HepG2 (cell line): ENCODE results near the gene ZNF618. TPM values are rescaled to one million over a fixed set of nuclear protein-coding genes. Genes with fewer than 3 reads are reported as not detected.

Experiments
- ATAC-seq: fragments of 200-7000 bp; cut with Tn5 transposase; 3 replicates; pipeline ENCODE4 v1.9.1; 2020; ENCODE audit warnings: mild to moderate bottlenecking, moderate library complexity
- BruUV-seq: library from RNA; stranded (reverse); fragments of 400-500 nt; replicated peaks from 2 replicates; lab custom pipeline; 2021; lab: Mats Ljungman, UMichigan
- CTCF ChIA-PET: fragments of 300-600 bp; formaldehyde crosslinking; extraction: SDS; loops from one replicate; lab custom pipeline; 2021; ENCODE audit warnings: low total read pairs, inconsistent platforms, low intra/inter-chr PET ratio; lab: Yijun Ruan, JAX
- POLR2A ChIA-PET: fragments of 350-600 bp; sonication (Branson Sonifier 250); formaldehyde crosslinking; loops from one replicate; lab custom pipeline; 2020; ENCODE audit warnings: antibody characterized with exemption, inconsistent platforms; lab: Yijun Ruan, JAX
- DNase-seq: peaks from one replicate; pipeline ENCODE4 v3.0.0-alpha.2; 2015; ENCODE audit warnings: low spot score
- FAIRE-seq: peaks from 3 replicates; lab custom pipeline; 2011; peaks lifted over from hg19 to GRCh38; lab: Jason Lieb, UNC
- H2AFZ ChIP-seq: one replicate; pipeline ENCODE4 v1.6.1; 2011; ENCODE audit warnings: low read length, inconsistent platforms
- H3K27ac ChIP-seq: fragments of 300-600 bp; 3 replicates; pipeline ENCODE4 v1.8.0; 2011; ENCODE audit warnings: mixed run types, mild to moderate bottlenecking, mixed read lengths, low read length, inconsistent platforms; ENCODE audit not compliant: insufficient read depth; ENCODE audit errors: extremely low read length
- H3K27me3 ChIP-seq, 2 experiments: fragments of 200-600 bp in 1 of 2; 2 replicates in 1 of 2; 3 replicates in 1 of 2; pipeline versions ENCODE4 v1.6.0 to v1.8.0; 2011; ENCODE audit warnings: low read length in 2 of 2, mild to moderate bottlenecking in 2 of 2, moderate library complexity in 2 of 2, inconsistent platforms in 1 of 2; ENCODE audit not compliant: insufficient read depth in 2 of 2, control insufficient read depth in 1 of 2
- H3K36me3 ChIP-seq, 2 experiments: fragments of 200-600 bp in 1 of 2; replicated peaks in 1 of 2; 2 replicates in 1 of 2; 3 replicates in 1 of 2; pipeline versions ENCODE4 v1.5.1 to v1.8.0; 2011; ENCODE audit warnings: low read length in 2 of 2, inconsistent platforms in 1 of 2; ENCODE audit not compliant: insufficient read depth in 2 of 2, control insufficient read depth in 1 of 2
- H3K4me1 ChIP-seq: 2 replicates; pipeline ENCODE4 v1.5.1; 2012; ENCODE audit warnings: low read length, inconsistent platforms; ENCODE audit not compliant: insufficient read depth
- H3K4me2 ChIP-seq: 2 replicates; pipeline ENCODE4 v1.6.0; 2011; ENCODE audit warnings: low read depth, low read length, inconsistent platforms
- H3K4me3 ChIP-seq, 3 experiments: fragments of 200-600 bp in 1 of 3; sonication (generic), shearing (Covaris generic) in 1 of 3; replicated peaks in 1 of 3; 2 replicates each; pipeline ENCODE4 v1.5.1; 2011 to 2016; ENCODE audit warnings: low read length in 3 of 3, inconsistent platforms in 2 of 3, low read depth in 2 of 3, mild to moderate bottlenecking in 2 of 3, control low read depth in 1 of 3, mixed read lengths in 1 of 3; ENCODE audit not compliant: insufficient read depth in 1 of 3
- H3K79me2 ChIP-seq: one replicate; pipeline ENCODE4 v1.6.1; 2011; ENCODE audit warnings: low read length, inconsistent platforms; ENCODE audit not compliant: insufficient read depth
- H3K9ac ChIP-seq: 2 replicates; pipeline ENCODE4 v1.6.0; 2011; ENCODE audit warnings: mild to moderate bottlenecking, low read depth, low read length, inconsistent platforms; ENCODE audit not compliant: insufficient read depth
- H3K9me3 ChIP-seq: 2 replicates; pipeline ENCODE4 v1.5.1; 2012; ENCODE audit warnings: mild to moderate bottlenecking, low read length
- H4K20me1 ChIP-seq: 2 replicates; pipeline ENCODE4 v1.6.0; 2011; ENCODE audit warnings: inconsistent platforms, mild to moderate bottlenecking, low read length, moderate library complexity; ENCODE audit not compliant: insufficient read depth
- ATM ChIP-seq: fragments of 450-650 bp; IDR thresholded peaks from 2 replicates; pipeline ENCODE4 v1.7.1; 2017; ENCODE audit warnings: mild to moderate bottlenecking, borderline replicate concordance
- FOXK2 ChIP-seq: fragments of 450-650 bp; IDR thresholded peaks from 2 replicates; pipeline ENCODE4 v1.6.1; 2016
- HMGXB4 ChIP-seq, 2 experiments: sonication (generic) in 1 of 2; formaldehyde crosslinking in 1 of 2; IDR thresholded peaks; 2 replicates each; pipeline versions ENCODE4 v1.4.0 to v1.6.1; 2018 to 2020; ENCODE audit warnings: missing genetic modification reagents in 2 of 2, borderline replicate concordance in 1 of 2, low read depth in 1 of 2, mild to moderate bottlenecking in 1 of 2, missing biosample characterization in 1 of 2
- MTA3 ChIP-seq: sonication (generic); formaldehyde crosslinking; IDR thresholded peaks from 2 replicates; pipeline ENCODE4 v1.4.0; 2020; ENCODE audit warnings: missing genetic modification reagents
- NFYC ChIP-seq: IDR thresholded peaks from 2 replicates; pipeline ENCODE4 v1.6.1; 2016; ENCODE audit warnings: missing genetic modification reagents, missing compliant biosample characterization
- PRDM10 ChIP-seq: sonication (generic); formaldehyde crosslinking; IDR thresholded peaks from 2 replicates; pipeline ENCODE4 v1.4.0; 2020; ENCODE audit warnings: low read depth, missing genetic modification reagents
- SP4 ChIP-seq: sonication (generic); formaldehyde crosslinking; IDR thresholded peaks from 2 replicates; pipeline ENCODE4 v1.8.1; 2023; ENCODE audit warnings: mild to moderate bottlenecking, missing genetic modification reagents
- ZNF225 ChIP-seq: sonication (generic); formaldehyde crosslinking; IDR thresholded peaks from 2 replicates; pipeline ENCODE4 v1.4.0; 2020; ENCODE audit warnings: mild to moderate bottlenecking, missing genetic modification reagents
- ZNF264 ChIP-seq: sonication (generic); formaldehyde crosslinking; IDR thresholded peaks from 2 replicates; pipeline ENCODE4 v1.4.0; 2020; ENCODE audit warnings: missing genetic modification reagents
- ZNF614 ChIP-seq: IDR thresholded peaks from 2 replicates; pipeline ENCODE4 v1.6.1; 2018; ENCODE audit warnings: missing biosample characterization, missing genetic modification reagents, inconsistent platforms, borderline replicate concordance
- ZNF768 ChIP-seq: sonication (generic); formaldehyde crosslinking; IDR thresholded peaks from 2 replicates; pipeline ENCODE4 v1.4.0; 2020; ENCODE audit warnings: missing genetic modification reagents
- WGBS: methylation state at CpG from one replicate; pipeline ENCODE4 v1.1.6; 2017; ENCODE audit warnings: low lambda C conversion rate; 5-methylcytosine and 5-hydroxymethylcytosine counted together
- in situ Hi-C: cut with HindIII; loops from 2 replicates; pipeline ENCODE4 v1.10.0; 2017; ENCODE audit warnings: low pct_unique_long_range_greater_than_20kb; ENCODE audit not compliant: extremely low pct_ligation_motif_present
- intact Hi-C: fragments of 100-400 bp; cut with micrococcal nuclease; formaldehyde crosslinking; loops from one replicate; pipeline ENCODE4 v1.10.0; 2022; ENCODE audit not compliant: unreplicated experiment
- polyA plus RNA-seq, 8 experiments: library from polyadenylated mRNA; depleted of rRNA in 3 of 8; stranded (reverse) in 7 of 8; unstranded in 1 of 8; fragments of >200 nt; fragmentation: Illumina TruSeq in 4 of 8; extraction: Trizol in 4 of 8; gene quantifications; 2 replicates each; pipeline versions ENCODE4 v1.2.1 to v1.2.3, GENCODE V29; 2011 to 2016; ENCODE audit warnings: low read depth in 4 of 8, missing spikeins in 1 of 8, mixed read lengths in 1 of 8; ENCODE audit not compliant: insufficient read depth in 1 of 8
- total RNA-seq, 5 experiments: library from RNA; depleted of rRNA; stranded (reverse); fragments of >200 nt; fragmentation: Illumina TruSeq; extraction: Trizol; gene quantifications; 2 replicates each; pipeline ENCODE4 v1.2.3, GENCODE V29; 2016; ENCODE audit warnings: low read depth in 1 of 5
- TF ChIP-seq, protein P1 (sequence below): fragments of 450-650 bp; IDR thresholded peaks from 2 replicates; pipeline ENCODE4 v1.6.1; 2017

The ZNF618 gene
- total and polyA plus RNA-seq, 2 of the 13 experiments (the other 11 are each of a cell fraction or from before 2014, with no cell fraction given): 0.07 TPM

DNA sequence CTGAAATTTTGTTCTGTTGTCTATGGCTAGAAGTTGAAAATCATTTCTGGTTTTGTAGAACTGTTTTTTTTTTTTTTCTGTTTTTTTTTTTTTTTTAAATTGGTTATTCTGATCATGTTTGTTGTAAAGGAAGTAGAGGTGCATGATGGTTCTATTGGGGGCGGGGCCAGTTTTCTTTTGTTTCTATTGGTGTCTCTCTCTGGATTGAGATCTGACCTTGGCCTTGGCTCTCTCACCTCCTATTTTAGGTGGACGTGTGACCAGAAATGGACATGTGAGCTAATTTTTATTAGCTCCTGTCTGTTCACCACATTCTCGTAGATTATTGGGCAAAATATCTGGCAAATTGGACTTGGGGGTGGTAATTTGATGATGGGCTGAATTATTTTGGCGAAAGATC is 3.2 kb downstream of the ZNF618 start:
- intact Hi-C loops (loop anchor here (10.0 kb wide), 1 partner anchor 165 kb away; no protein-coding TSS in a partner anchor), in situ Hi-C loops (no loop called here)
- H3K9ac ChIP-seq: no peak overlapping the region
- WGBS: 27% methylated on average over 4 of the region's 4 CpGs
- ChIA-PET CTCF (no interaction called here), POLR2A (no interaction called here)
- no peaks in the 10 kb centered on the region for H3K36me3 ChIP-seq
- H3K4me3 ChIP-seq: no peak overlapping the region
- no peak overlapping the region for H3K27ac ChIP-seq
- DNase-seq (no peak), FAIRE-seq (no peak), ATAC-seq (no peak)
- BruUV-seq: no TSS peak
- no peak for TF ChIP-seq ZNF225 (CRISPR knock-in tag)
- TF ChIP-seq ATM: no peak
- TF ChIP-seq FOXK2: no peak
- TF ChIP-seq PRDM10 (CRISPR knock-in tag): no peak
- no peak for TF ChIP-seq ZNF264 (CRISPR knock-in tag)
- TF ChIP-seq SP4 (CRISPR knock-in tag): no peak
- TF ChIP-seq NFYC (CRISPR knock-in tag): no peak
- TF ChIP-seq ZNF614 (CRISPR knock-in tag): no peak
- no peak for TF ChIP-seq ZNF768
- TF ChIP-seq MTA3 (CRISPR knock-in tag): no peak
- TF ChIP-seq, protein P1, sequence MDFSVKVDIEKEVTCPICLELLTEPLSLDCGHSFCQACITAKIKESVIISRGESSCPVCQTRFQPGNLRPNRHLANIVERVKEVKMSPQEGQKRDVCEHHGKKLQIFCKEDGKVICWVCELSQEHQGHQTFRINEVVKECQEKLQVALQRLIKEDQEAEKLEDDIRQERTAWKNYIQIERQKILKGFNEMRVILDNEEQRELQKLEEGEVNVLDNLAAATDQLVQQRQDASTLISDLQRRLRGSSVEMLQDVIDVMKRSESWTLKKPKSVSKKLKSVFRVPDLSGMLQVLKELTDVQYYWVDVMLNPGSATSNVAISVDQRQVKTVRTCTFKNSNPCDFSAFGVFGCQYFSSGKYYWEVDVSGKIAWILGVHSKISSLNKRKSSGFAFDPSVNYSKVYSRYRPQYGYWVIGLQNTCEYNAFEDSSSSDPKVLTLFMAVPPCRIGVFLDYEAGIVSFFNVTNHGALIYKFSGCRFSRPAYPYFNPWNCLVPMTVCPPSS: no peak
- TF ChIP-seq HMGXB4 (CRISPR knock-in tag; IDR thresholded peaks at IDR 0.05; ENCODE audit: borderline replicate concordance in 1 of 2, low read depth in 1 of 2): no peak
- H3K9me3 ChIP-seq: no peaks in the 10 kb centered on the region
- no peaks in the 10 kb centered on the region for H3K79me2 ChIP-seq
- no peak overlapping the region for H2AFZ ChIP-seq
- H4K20me1 ChIP-seq: no peaks in the 10 kb centered on the region
- H3K27me3 ChIP-seq: peaks cover 0 to 24% of the 10 kb centered on the region in 2 experiments; a peak in 2 of 5 replicates
- H3K4me2 ChIP-seq: no peak overlapping the region
- no peaks in the 10 kb centered on the region for H3K4me1 ChIP-seq
